ENCODE measurements around the gene CEACAM16.

CEACAM16 gene

GRCh38 chr19:44726465-44726864, 27.5 kb downstream of the CEACAM16 start:
- H3K4me3 ChIP-seq (ENCODE audit: low read depth, low read length), result no peak overlapping the region
- no peak for TF ChIP-seq CTCF (IDR thresholded peaks at IDR 0.05; ENCODE audit: control insufficient read depth, extremely low read depth, insufficient read depth)
- DNase-seq (ENCODE audit: low read depth), result no peak

- H3K4me3 ChIP-seq (ENCODE audit: low read depth, low read length), result no peak overlapping the region
- DNase-seq (ENCODE audit: low read depth), result no peak
- TF ChIP-seq CTCF (IDR thresholded peaks at IDR 0.05; ENCODE audit: control insufficient read depth, extremely low read depth, insufficient read depth), result no peak
These were observed 29.2 kb downstream of the CEACAM16 start for GRCh38 chr19:44728178-44728577.

- TF ChIP-seq CTCF (IDR thresholded peaks at IDR 0.05; ENCODE audit: control insufficient read depth, extremely low read depth, insufficient read depth), result no peak
- no peak overlapping the region for H3K4me3 ChIP-seq (ENCODE audit: low read depth, low read length)
- DNase-seq (ENCODE audit: low read depth), result no peak
These were observed 30.6 kb downstream of the CEACAM16 start for GRCh38 chr19:44729516-44730033.

GRCh38 chr19:44731081-44731480, 32.1 kb downstream of the CEACAM16 start:
- no peak for DNase-seq (ENCODE audit: low read depth)
- no peak for TF ChIP-seq CTCF (IDR thresholded peaks at IDR 0.05; ENCODE audit: control insufficient read depth, extremely low read depth, insufficient read depth)
- H3K4me3 ChIP-seq (ENCODE audit: low read depth, low read length), result no peak overlapping the region

GRCh38 chr19:44731622-44732021, 32.7 kb downstream of the CEACAM16 start:
- no peak for DNase-seq (ENCODE audit: low read depth)
- no peak overlapping the region for H3K4me3 ChIP-seq (ENCODE audit: low read depth, low read length)
- TF ChIP-seq CTCF (IDR thresholded peaks at IDR 0.05; ENCODE audit: control insufficient read depth, extremely low read depth, insufficient read depth), result no peak

GRCh38 chr19:44732235-44733014, 33.5 kb downstream of the CEACAM16 start:
- no peak for DNase-seq (ENCODE audit: low read depth)
- no peak overlapping the region for H3K4me3 ChIP-seq (ENCODE audit: low read depth, low read length)
- no peak for TF ChIP-seq CTCF (IDR thresholded peaks at IDR 0.05; ENCODE audit: control insufficient read depth, extremely low read depth, insufficient read depth)

GRCh38 chr19:44734357-44734756, 35.4 kb downstream of the CEACAM16 start:
- H3K4me3 ChIP-seq (ENCODE audit: low read depth, low read length), result no peak overlapping the region
- TF ChIP-seq CTCF (IDR thresholded peaks at IDR 0.05; ENCODE audit: control insufficient read depth, extremely low read depth, insufficient read depth), result no peak
- no peak for DNase-seq (ENCODE audit: low read depth)
